CD14-positive monocyte (primary cell): Measurements from ENCODE around the gene ABCC9. TPM values are rescaled to one million over a fixed set of nuclear protein-coding genes. Genes with fewer than 3 reads are reported as not detected.

Source experiments
- DNase-seq, 3 donors: peaks; one replicate each; pipeline ENCODE4 v3.0.0-alpha.2; 2011 to 2022
- H2AFZ ChIP-seq: 2 replicates; pipeline ENCODE4 v1.6.0; 2012; ENCODE audit warnings: mild to moderate bottlenecking, low read depth, low read length, inconsistent platforms; ENCODE audit not compliant: insufficient read depth, poor library complexity, severe bottlenecking
- H3K27ac ChIP-seq, 2 donors: 1 replicate in 1 of 2; 2 replicates in 1 of 2; pipeline ENCODE4 v1.5.1; 2012 to 2013; ENCODE audit warnings: low read length in 2 of 2, control low read depth in 1 of 2, inconsistent platforms in 1 of 2, low read depth in 1 of 2, mild to moderate bottlenecking in 1 of 2
- H3K27me3 ChIP-seq, 2 donors: one replicate each; pipeline versions ENCODE4 v1.6.0 to v1.6.1; 2011 to 2013; ENCODE audit warnings: low read length in 2 of 2; ENCODE audit not compliant: control insufficient read depth in 2 of 2, insufficient read depth in 2 of 2
- H3K36me3 ChIP-seq, 2 donors: replicated peaks in 1 of 2; 1 replicate in 1 of 2; 2 replicates in 1 of 2; pipeline versions ENCODE4 v1.5.1 to v1.6.1; 2012 to 2013; ENCODE audit warnings: low read length in 2 of 2, control low read depth in 1 of 2, inconsistent platforms in 1 of 2, mild to moderate bottlenecking in 1 of 2; ENCODE audit not compliant: insufficient read depth in 2 of 2, control insufficient read depth in 1 of 2
- H3K4me1 ChIP-seq, 2 donors: 1 replicate in 1 of 2; 2 replicates in 1 of 2; pipeline versions ENCODE4 v1.5.1 to v1.6.1; 2012 to 2013; ENCODE audit warnings: low read length in 2 of 2, control low read depth in 1 of 2, inconsistent platforms in 1 of 2, mild to moderate bottlenecking in 1 of 2, moderate library complexity in 1 of 2; ENCODE audit not compliant: insufficient read depth in 2 of 2, control insufficient read depth in 1 of 2
- H3K4me2 ChIP-seq: replicated peaks from 2 replicates; pipeline ENCODE3; 2012; ENCODE audit warnings: low read length, moderate library complexity, mild to moderate bottlenecking; ENCODE audit not compliant: poor library complexity, severe bottlenecking; ENCODE audit errors: extremely low read depth
- H3K4me3 ChIP-seq, 3 experiments: fragments of 200-600 bp in 1 of 3; sonication (generic) in 1 of 3; replicated peaks in 1 of 3; 1 replicate in 2 of 3; 2 replicates in 1 of 3; pipeline ENCODE4 v1.5.1; 2011 to 2013; ENCODE audit warnings: low read length in 3 of 3, mild to moderate bottlenecking in 3 of 3, control low read depth in 2 of 3, low read depth in 2 of 3, inconsistent platforms in 1 of 3, moderate library complexity in 1 of 3
- H3K79me2 ChIP-seq: 2 replicates; pipeline ENCODE4 v1.6.0; 2012; ENCODE audit warnings: mild to moderate bottlenecking, control low read depth, inconsistent platforms, low read length, moderate library complexity; ENCODE audit not compliant: insufficient read depth
- H3K9ac ChIP-seq: 2 replicates; pipeline ENCODE4 v1.6.0; 2017; ENCODE audit warnings: low read length, mild to moderate bottlenecking; ENCODE audit not compliant: insufficient read depth, poor library complexity, severe bottlenecking
- H3K9me3 ChIP-seq, 2 donors: replicated peaks in 1 of 2; 1 replicate in 1 of 2; 2 replicates in 1 of 2; pipeline versions ENCODE4 v1.5.1 to v1.6.1; 2012 to 2013; ENCODE audit warnings: low read length in 2 of 2, control low read depth in 1 of 2; ENCODE audit not compliant: control insufficient read depth in 1 of 2, insufficient read depth in 1 of 2
- H4K20me1 ChIP-seq: 2 replicates; pipeline ENCODE4 v1.6.0; 2012; ENCODE audit warnings: mild to moderate bottlenecking, low read length, control low read depth, moderate library complexity; ENCODE audit not compliant: insufficient read depth
- H3K27ac Mint-ChIP-seq, 7 donors: one replicate each; pipeline ENCODE4 v1.8.0; 2020; ENCODE audit warnings: mild to moderate bottlenecking in 7 of 7, mixed read lengths in 7 of 7, moderate library complexity in 6 of 7, inconsistent platforms in 2 of 7
- H3K27me3 Mint-ChIP-seq, 3 donors: one replicate each; pipeline ENCODE4 v1.8.0; 2021 to 2022; ENCODE audit warnings: low read depth in 3 of 3, mild to moderate bottlenecking in 3 of 3, mixed read lengths in 3 of 3, moderate library complexity in 3 of 3, inconsistent platforms in 1 of 3
- H3K36me3 Mint-ChIP-seq, 2 donors: one replicate each; pipeline ENCODE4 v1.8.0; 2020; ENCODE audit warnings: mixed read lengths in 2 of 2, inconsistent platforms in 1 of 2, mild to moderate bottlenecking in 1 of 2
- H3K4me1 Mint-ChIP-seq: one replicate; pipeline ENCODE4 v1.8.0; 2020; ENCODE audit warnings: mild to moderate bottlenecking, mixed read lengths
- H3K4me3 Mint-ChIP-seq, 2 donors: one replicate each; pipeline ENCODE4 v1.8.0; 2020; ENCODE audit warnings: mild to moderate bottlenecking in 2 of 2, mixed read lengths in 2 of 2, moderate library complexity in 1 of 2
- H3K9me3 Mint-ChIP-seq, 7 donors: one replicate each; pipeline ENCODE4 v1.8.0; 2020 to 2022; ENCODE audit warnings: mixed read lengths in 7 of 7, mild to moderate bottlenecking in 6 of 7, moderate library complexity in 6 of 7, inconsistent platforms in 2 of 7
- WGBS: methylation state at CpG from one replicate; pipeline ENCODE4 v1.1.5; 2013; ENCODE audit warnings: missing lambda C conversion rate; ENCODE audit not compliant: insufficient coverage; 5-methylcytosine and 5-hydroxymethylcytosine counted together
- intact Hi-C, 2 donors: fragments of 100-400 bp; cut with micrococcal nuclease; formaldehyde crosslinking; loops; one replicate each; pipeline versions ENCODE4 v1.15.0 to v1.15.1; 2023
- polyA plus RNA-seq, 3 donors: library from polyadenylated mRNA; depleted of rRNA in 1 of 3; unstranded in 2 of 3; stranded (reverse) in 1 of 3; fragments of 300-500 nt in 2 of 3; fragments of >200 nt in 1 of 3; fragmentation: Illumina TruSeq in 2 of 3; gene quantifications; 1 replicate in 2 of 3; 2 replicates in 1 of 3; pipeline ENCODE4 v1.2.3, GENCODE V29; 2012 to 2021
- TF ChIP-seq, protein P1 (sequence below): fragments of 200-600 bp; IDR thresholded peaks from one replicate; pipeline ENCODE4 v1.8.0; 2022; ENCODE audit warnings: antibody characterized with exemption, mild to moderate bottlenecking

The ABCC9 gene
- polyA plus RNA-seq, 3 donors = not detected

DNA sequence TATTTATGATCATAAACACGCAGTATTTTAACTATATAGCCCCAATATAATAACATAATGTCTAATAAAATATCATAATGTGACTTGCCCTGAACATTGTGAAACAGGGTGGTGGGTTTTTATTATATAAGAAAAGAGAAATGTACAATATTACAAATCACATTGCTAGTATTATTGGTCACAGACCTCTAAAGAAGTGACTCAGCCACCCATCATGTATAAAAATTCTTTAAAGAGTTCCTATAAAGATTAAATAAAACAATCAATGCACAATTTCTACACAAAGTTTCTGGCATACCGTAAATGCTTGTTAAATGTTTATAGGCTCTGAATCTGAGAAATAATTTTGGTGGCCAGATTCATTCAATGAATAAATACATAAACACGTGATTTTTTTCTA lies 28.9 kb downstream of the ABCC9 start:
- Histone ChIP-seq H3K4me1 (no peaks in the 10 kb centered on the region), H2AFZ (no peak overlapping the region), H3K27me3 (no peaks in the 10 kb centered on the region), H3K9ac (no peak overlapping the region), H3K36me3 (no peaks in the 10 kb centered on the region), H3K9me3 (no peaks in the 10 kb centered on the region), H3K27ac (no peak overlapping the region), H3K4me3 (no peak overlapping the region), H3K79me2 (no peaks in the 10 kb centered on the region), H3K4me2 (no peak overlapping the region), H4K20me1 (no peaks in the 10 kb centered on the region)
- no peak for DNase-seq
- H3K4me1 Mint-ChIP-seq = no peaks in the 10 kb centered on the region
- peaks cover 0 to 3% (median 2%) of the 10 kb centered on the region in 3 donors for H3K27me3 Mint-ChIP-seq
- TF ChIP-seq, protein P1, sequence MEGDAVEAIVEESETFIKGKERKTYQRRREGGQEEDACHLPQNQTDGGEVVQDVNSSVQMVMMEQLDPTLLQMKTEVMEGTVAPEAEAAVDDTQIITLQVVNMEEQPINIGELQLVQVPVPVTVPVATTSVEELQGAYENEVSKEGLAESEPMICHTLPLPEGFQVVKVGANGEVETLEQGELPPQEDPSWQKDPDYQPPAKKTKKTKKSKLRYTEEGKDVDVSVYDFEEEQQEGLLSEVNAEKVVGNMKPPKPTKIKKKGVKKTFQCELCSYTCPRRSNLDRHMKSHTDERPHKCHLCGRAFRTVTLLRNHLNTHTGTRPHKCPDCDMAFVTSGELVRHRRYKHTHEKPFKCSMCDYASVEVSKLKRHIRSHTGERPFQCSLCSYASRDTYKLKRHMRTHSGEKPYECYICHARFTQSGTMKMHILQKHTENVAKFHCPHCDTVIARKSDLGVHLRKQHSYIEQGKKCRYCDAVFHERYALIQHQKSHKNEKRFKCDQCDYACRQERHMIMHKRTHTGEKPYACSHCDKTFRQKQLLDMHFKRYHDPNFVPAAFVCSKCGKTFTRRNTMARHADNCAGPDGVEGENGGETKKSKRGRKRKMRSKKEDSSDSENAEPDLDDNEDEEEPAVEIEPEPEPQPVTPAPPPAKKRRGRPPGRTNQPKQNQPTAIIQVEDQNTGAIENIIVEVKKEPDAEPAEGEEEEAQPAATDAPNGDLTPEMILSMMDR = no peak
- H3K36me3 Mint-ChIP-seq = no peaks in the 10 kb centered on the region
- WGBS = no CpG with 5 or more reads among the region's 3 CpGs
- H3K27ac Mint-ChIP-seq = no peak overlapping the region
- peaks cover 0 to 3% (median 0%) of the 10 kb centered on the region in 7 donors for H3K9me3 Mint-ChIP-seq
- no peak overlapping the region for H3K4me3 Mint-ChIP-seq
- intact Hi-C loops = no loop called here

DNA sequence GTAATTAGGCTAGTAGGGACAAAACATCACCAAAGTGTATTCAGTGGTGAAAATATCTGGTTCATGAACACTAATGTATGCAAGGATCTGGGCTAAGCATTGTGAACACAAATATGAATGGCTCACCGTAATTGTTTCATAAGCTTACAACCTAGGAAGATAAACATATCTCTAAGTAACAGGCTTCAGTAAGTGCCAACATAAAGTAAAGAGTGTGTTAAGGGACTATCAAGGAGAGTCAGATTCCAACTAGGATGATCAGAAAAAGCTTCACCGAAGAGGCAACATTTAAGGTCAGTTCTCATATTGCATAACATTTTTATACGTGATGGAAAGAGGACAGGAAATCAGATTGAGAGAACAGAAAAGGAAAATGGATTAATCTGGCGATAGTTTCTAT lies 29.4 kb downstream of the ABCC9 start:
- WGBS = no CpG with 5 or more reads among the region's 4 CpGs
- H3K27ac Mint-ChIP-seq = no peak overlapping the region
- H3K4me3 Mint-ChIP-seq = no peak overlapping the region
- H3K27ac ChIP-seq = no peak overlapping the region
- no peak for DNase-seq
- H3K36me3 Mint-ChIP-seq = no peaks in the 10 kb centered on the region
- H3K79me2 ChIP-seq = no peaks in the 10 kb centered on the region
- H3K27me3 ChIP-seq = no peaks in the 10 kb centered on the region
- no peaks in the 10 kb centered on the region for H3K36me3 ChIP-seq
- H3K4me2 ChIP-seq = no peak overlapping the region
- no peaks in the 10 kb centered on the region for H3K4me1 Mint-ChIP-seq
- intact Hi-C loops = no loop called here
- H3K9ac ChIP-seq = no peak overlapping the region
- H3K4me1 ChIP-seq = no peaks in the 10 kb centered on the region
- H3K27me3 Mint-ChIP-seq = peaks cover 0 to 3% (median 2%) of the 10 kb centered on the region in 3 donors
- TF ChIP-seq, protein P1 = no peak
- no peaks in the 10 kb centered on the region for H3K9me3 ChIP-seq
- H3K9me3 Mint-ChIP-seq = peaks cover 0 to 3% (median 0%) of the 10 kb centered on the region in 7 donors
- H4K20me1 ChIP-seq = no peaks in the 10 kb centered on the region
- no peak overlapping the region for H3K4me3 ChIP-seq
- no peak overlapping the region for H2AFZ ChIP-seq
